A172 (cell line): ENCODE data around the gene CMKLR1. TPM values are rescaled to one million over a fixed set of nuclear protein-coding genes. Genes with fewer than 3 reads are reported as not detected.

ENCODE experiments used
- DNase-seq: peaks from one replicate; pipeline ENCODE4 v3.0.0-alpha.2; 2015; ENCODE audit warnings: low spot score
- total RNA-seq: library from RNA; depleted of rRNA; stranded (reverse); fragments of >200 nt; shearing (Covaris generic); gene quantifications from 2 replicates; pipeline ENCODE4 v1.2.3, GENCODE V29; 2014

CMKLR1 gene
- total RNA-seq, 1 experiment from 2014 or later = not detected

GRCh38 chr12:108299980-108300696 is 39.0 kb downstream of the CMKLR1 start:
- DNase-seq = no peak

- no peak for DNase-seq
Observed at GRCh38 chr12:108299516-108299915, 39.6 kb downstream of the CMKLR1 start.

GRCh38 chr12:108298761-108299275 is 40.3 kb downstream of the CMKLR1 start:
- DNase-seq = no peak

DNA sequence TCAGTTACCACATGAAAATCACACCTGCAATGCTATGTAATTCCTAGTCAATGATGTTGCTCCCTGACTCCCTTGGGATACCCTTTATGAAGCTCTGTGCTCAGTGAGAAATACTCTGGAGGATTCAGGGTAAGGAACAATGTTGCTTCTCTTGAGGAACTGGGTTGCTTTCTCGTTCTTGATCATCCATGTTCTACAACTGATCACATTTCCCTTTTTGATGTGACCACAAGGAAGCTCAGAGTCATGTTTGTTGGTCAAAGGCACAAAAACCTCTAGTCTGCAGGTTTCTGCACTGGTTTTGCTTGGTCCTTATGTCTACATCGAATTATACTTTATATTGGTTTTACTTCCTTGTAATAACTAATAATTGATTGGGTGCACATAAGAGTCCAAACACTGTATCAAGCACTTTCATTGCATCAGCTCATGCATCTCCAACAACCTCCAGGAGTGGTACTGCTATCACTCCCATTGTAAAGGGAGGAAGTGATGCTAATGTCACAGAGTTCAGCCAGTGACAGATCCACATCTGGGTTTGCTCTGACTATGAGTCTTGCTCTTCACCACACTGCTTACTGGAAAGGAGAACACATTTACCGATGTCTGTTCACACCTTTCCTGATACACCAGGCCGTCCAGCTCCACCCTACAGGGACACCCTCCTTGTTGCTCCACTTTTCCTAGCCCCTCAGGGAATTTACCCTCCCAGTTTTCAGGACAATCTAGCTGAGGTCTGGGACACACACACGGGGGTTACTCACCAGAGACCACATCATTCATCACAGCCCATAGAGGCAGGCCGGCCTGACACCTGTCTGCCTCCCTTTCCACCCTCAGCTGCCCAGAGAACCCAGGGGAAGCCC is 41.0 kb downstream of the CMKLR1 start:
- DNase-seq = no peak

- DNase-seq = no peak
Observed at GRCh38 chr12:108297424-108297823, 41.7 kb downstream of the CMKLR1 start.

DNA sequence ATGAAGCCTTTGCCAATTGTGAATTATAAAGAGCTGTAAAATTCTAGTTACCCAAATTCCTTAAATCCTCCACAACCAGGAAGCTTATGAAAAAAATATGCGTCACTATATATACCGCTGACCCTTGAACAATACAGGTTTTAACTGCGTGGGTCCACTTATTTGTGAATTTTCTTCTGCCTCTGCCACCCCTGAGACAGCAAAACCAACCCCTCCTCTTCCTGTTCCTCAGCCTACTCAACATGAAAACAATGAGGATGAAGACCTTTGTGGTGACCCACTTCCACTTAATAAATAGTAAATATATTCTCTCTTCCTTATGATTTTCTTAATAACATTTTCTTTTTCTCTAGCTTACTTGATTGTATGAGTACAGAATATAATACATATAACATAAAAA is 42.2 kb downstream of the CMKLR1 start:
- DNase-seq = no peak

DNA sequence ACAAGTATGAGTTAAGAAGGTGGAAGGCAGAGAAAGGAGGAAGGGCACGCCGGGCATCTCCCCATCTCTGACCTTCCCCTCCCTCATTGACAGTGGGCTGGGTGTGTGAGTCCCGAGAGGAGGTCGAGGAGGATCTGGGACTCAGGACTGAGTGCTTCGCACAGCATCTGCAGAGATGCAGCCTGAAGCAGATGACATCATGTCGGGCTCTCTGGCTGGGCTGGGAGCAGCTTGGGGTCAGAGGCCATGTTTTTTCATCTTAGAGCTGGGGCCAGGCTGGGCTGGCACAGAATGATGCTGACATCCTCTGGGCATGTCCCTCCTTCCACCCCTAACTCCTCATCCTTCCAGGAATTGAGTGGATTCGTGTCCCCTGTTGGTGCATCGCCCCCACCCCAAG is 43.5 kb downstream of the CMKLR1 start:
- no peak for DNase-seq

GRCh38 chr12:108289350-108290161 is 49.6 kb downstream of the CMKLR1 start:
- no peak for DNase-seq

- no peak for DNase-seq
Observed at GRCh38 chr12:108287227-108287626, 51.9 kb downstream of the CMKLR1 start.

GRCh38 chr12:108285016-108285415 is 54.1 kb downstream of the CMKLR1 start:
- no peak for DNase-seq

GRCh38 chr12:108284163-108284562 is 54.9 kb downstream of the CMKLR1 start:
- DNase-seq = no peak

GRCh38 chr12:108282676-108283075 is 56.4 kb downstream of the CMKLR1 start:
- no peak for DNase-seq

DNA sequence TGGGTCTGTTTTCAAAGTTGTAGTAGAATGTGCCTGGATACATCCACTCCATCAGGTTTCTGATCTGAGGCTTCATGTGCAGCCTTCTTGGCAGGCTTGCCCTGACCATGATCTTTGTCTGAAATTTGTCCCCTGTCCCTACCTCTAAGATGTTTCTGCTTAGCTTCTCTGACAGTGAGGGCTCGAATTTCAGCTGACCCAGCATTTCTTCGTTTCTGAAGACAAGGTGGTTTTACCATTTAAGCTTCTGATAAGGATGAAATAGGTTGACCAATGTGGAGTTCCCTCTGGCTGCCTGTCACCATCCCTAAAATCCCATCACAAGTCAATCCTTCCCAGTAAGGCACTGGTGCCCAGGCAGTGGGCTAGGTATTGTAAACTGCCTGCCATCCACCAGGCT is 57.0 kb downstream of the CMKLR1 start:
- DNase-seq = no peak

DNA sequence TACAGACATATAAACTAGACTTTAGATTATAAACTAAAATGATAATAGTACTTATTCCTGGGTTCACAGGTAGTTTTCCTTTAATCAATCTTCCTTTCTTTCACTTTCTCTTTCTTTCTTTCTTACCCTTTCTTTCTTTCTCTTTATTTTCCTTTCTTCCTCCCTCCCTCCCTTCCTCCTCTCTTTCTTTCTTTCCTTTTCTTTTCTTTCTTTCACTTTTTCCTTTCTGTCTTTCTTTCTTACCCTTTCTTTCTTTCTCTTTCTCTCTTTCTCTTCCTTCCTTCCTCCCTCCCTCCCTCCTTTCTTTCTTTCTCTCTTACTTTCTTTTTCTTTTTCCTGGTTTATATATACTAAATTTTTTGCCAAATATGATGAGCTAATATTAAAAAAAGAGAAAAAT is 61.5 kb downstream of the CMKLR1 start:
- no peak for DNase-seq

- DNase-seq = no peak
Observed at GRCh38 chr12:108273217-108273616, 65.9 kb downstream of the CMKLR1 start.

GRCh38 chr12:108271951-108272872 is 66.9 kb downstream of the CMKLR1 start:
- DNase-seq = no peak

- DNase-seq = no peak
Observed at GRCh38 chr12:108270849-108271143, 68.3 kb downstream of the CMKLR1 start.

DNA sequence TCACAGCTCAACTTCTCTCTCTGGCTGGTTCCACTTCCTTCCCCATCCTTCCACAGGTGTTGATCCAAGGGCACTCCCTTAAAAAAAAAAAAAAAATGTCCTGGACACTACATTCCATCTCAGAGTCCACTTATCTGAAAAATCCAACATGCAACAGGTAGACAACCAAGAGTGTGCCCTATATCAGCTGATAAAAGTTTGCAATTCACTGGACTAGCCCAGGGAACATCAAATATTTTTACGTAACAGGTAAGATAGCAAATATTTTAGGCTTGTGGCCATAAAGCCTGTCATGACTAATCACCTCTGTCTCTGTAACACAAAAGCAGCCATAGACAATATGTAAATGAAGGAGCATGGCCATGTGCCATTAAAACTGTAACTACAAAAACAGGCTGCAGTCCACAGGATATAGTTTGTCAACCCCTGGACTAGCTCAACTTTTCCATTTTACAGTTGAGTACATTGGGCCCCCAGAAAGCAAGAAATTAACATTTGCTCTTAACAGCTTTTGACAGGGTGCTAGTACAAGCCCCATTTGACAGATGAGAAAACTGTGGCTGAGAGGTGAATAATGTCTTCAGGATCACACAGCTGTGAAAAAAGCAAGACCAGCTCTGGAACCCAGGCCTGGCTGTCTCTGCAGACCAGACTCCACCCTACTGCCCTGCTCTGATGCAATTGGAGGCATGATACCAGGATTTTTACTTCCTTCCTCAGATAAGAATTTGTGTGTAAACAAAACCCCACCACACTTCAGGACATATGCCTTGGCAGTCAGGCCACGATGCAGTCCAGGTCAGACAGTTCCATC is 68.9 kb downstream of the CMKLR1 start:
- DNase-seq = no peak

GRCh38 chr12:108269224-108269623 is 69.9 kb downstream of the CMKLR1 start:
- no peak for DNase-seq

GRCh38 chr12:108268397-108268796 is 70.7 kb downstream of the CMKLR1 start:
- DNase-seq = no peak
